Activated CD8-positive, alpha-beta memory T cell treated with anti-CD3 and anti-CD28 coated beads for 24 hours (primary cell): Measurements from ENCODE around the gene TCF20.

Source experiments
- DNase-seq: peaks from one replicate; pipeline ENCODE4 v3.0.0-alpha.2; 2020

TCF20 gene

DNA sequence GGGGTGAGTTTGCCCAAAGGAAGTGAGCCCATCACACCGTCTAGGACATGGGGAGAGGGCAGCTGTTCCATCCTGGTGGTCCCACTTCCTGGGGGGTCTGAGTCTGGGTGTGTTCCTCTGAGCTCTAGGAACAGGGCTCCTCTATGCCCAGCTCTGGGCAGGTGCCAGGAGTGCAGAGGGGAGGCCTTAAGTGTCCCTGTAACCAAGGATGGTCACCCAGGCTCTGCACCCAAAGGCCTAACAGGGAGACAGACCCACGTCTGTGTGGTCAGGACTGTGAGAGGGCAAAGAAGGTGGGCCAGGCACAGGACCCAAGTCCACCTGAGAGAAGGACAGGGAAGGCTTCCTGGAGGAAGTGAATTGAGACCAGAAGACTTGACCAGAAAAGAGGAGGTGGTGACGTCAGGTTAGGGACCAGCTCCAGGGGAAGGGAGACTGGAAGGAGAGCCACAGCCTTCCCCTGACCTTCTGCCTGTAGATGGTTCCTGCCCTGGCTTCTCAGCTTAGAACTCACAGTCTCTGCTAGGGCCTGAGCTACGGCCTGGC, 11.3 kb upstream of the TCF20 start:
- no peak for DNase-seq

DNA sequence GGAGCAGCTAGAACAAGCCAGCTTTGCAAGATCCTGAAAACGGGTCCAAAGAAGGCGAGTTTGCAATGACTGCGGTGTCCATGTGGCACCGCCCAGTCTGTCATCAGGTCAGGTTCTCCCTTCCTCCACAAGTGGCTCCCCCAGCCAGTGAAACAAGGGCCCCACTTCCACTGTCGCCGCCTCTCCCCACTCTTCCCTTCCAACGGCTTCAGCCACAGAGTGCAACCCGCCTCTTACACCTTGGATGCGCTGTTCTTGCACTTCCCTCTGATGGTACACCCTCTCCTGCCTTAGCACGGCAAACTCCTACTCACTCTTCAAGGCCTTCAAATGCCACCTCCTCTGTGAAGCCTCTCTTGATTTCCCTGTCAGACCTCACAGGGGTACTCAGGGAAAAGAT, 10.8 kb upstream of the TCF20 start:
- no peak for DNase-seq

DNA sequence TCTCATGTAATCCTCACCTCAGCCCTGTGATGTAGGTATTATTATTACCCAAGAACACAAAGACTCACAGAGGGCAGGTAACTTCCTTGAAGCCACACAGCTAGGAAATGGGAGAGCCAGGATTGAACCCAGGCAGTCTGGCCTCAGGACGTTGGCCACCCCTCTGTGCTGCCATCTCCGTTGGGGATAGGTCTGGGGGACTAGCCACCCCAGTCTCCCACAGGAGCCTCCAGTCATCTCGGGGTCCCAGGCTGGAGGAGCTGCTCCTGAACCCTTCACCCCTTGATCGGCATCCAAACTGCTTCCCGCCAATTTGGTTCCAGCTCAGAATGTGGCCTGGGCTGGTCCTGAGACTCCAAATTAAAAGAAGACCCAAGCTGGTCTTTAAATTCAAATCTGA, 10.4 kb upstream of the TCF20 start:
- DNase-seq, result no peak

DNA sequence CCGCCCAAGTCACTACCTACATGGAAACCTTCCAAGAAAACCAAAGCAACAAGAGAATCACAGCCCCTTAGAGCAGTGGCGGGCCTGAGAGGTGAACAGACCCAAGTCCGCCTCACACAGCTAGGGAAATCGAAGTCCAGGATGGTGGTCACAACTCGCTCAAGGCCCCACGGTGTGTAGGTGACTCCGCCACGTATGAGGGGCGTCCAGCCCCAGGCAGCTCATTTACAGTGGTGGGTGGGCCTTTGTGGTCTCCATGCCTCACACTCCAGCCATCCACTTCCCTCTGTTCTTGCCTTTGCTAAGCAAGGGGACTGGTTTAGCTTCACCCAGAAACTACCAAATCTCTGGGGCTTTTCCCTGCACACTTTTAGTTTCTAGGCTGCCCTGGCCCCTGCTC, 9.7 kb upstream of the TCF20 start:
- DNase-seq, result no peak

DNA sequence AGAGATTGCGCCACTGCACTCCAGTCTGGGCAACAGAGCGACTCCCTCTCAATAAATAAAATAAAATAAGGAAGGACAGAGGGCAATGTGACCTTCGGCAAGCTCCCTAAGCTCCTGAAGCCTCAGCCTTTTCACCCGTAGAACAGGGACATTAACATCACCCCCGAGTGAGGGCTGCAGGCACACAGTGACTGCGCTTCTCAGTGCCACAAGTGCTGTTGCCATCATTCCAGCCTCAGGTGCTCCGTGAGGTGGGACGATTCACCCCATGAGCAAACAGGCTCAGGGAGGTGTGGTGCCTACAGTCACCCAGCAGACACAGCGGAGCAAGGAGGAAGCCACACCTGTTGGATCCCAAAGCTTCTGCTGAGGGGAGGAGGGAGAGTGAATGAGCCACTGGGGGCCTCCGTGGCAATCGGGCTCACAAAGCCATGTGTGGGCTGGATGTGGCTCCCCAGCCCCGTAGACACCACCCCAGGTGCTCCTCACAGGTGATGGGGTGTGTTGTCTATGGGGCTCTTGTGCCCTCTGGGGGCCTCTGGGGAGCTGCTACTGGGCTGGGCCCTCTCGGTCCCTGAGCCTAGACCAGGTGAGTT, 9.1 kb upstream of the TCF20 start:
- no peak for DNase-seq

DNA sequence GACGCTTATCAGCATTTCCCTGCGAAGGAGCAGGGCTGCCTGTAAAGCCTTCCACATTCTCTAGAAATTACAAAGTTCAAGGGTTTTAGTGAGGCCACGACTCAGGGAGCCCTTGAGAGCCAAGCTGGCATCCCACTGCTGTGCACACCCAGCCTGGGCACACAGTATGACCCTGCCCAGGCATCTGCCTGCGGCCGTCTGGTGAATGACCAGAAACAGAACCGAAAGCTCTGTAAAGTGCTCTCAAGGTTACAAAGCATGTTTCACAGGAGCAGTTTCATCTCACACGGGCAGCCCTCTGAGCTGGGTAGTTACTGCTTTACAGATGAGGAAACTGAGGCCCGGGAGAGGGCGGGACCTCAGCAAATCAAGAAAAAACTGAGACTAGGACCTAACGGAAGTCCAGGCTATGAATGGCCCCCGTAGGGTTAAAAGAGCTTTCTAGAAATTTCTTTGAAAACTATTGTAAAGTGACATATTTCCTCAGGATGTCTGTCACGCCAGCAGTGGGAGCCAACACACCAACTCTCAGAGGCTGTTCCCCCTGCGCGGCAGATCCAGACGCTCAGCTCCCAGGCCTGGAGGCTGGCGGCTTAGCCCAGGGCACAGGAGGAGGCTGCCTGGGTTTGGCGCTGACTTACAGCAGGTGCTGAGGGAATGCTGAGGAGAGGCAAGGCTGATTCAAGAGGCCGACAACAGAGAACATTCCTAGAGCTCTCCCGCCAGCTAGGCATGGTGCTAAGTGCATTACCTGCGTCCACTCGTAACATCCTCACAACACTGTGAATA, 7.7 kb upstream of the TCF20 start:
- DNase-seq, result no peak

DNA sequence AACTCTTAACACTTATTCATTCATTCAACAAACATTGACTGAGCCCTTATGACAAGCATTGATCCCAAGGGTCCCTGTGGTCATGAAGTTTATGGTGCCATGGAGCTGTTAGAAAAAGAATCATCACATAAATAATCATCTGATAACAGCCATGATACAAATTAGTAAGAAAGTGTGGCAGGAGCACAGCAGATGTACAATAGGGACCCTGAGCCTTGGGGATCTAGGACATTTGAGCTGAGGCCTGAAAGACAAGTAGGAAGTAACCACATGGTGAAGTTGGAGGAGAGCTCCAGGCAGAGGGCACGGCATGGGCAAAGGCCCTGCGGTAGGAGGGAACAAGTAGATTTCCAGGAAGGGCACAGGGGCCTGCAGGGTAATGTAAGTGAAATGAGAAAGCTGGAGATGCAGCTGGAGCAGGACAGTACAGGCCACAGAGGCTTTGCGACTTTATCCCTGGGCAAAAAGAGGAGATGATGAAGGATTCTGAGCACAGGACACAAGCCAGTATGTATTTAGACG, 6.8 kb upstream of the TCF20 start:
- no peak for DNase-seq

DNA sequence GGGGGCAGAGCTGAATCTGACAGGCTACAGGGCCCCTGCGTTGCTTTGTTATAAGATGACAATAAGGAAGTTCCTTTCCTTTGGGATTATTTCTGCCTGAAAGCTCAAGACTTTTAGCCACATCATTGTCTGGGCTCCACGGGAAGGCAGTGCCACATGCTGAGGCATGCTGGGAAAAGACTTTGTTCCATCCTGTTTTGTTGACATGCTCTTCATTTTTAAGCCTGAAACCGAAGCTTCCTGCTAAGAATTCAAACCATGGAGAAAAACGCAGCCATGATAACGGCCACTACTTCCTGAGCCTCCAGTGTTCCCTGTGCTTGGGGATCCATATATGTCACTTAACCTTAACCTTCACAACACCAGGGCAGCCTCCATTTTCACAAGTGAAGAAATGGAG, 5.5 kb upstream of the TCF20 start:
- DNase-seq, result no peak

DNA sequence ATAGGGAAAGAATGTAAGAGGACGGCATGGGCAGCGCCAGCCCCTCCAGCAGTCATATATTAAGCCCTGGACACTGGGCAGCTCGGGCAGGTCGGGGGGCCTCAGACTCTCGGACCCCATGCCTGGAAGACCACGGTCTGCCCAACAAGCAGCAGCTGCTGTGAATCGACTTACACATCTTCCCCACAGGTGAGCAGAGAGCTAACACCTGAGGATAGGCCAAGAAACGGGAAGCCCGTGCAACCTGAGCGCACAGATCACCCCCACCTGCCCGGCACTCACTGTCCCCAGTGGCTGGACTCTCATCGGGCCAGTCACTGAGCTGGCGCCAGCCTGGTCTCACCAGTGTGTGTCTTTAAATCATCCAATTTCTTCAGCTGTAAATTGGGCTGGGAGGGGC, 4.7 kb upstream of the TCF20 start:
- DNase-seq, result no peak

DNA sequence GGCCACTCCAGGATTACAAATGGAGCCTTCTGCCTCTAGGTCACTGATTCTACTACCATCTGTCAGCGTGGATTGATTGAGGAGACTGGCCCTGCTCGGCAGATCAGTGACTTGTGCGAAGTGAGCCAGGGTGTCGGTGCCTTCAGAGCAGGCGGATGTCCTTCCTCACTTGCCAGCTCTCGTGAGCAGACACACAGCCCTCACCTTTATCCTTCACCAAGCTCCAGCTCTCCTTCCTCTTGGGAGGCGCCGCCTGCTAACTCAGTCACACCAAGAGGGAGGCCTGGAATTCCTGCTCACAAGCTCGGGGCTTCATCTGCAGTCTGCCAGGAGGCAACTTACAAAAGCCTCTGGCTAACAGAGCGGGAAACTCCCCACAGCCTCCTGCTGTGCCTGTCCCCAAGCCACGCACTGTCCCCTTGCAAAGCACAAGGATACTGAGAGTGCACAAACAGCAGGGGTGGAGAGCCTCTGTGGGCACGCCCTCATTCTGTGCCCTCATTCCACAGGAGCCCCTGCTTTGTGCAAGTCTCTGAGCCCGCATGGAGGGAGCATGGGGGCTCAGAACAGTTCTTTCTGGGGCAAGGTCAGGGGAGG, 3.5 kb upstream of the TCF20 start:
- DNase-seq, result no peak

DNA sequence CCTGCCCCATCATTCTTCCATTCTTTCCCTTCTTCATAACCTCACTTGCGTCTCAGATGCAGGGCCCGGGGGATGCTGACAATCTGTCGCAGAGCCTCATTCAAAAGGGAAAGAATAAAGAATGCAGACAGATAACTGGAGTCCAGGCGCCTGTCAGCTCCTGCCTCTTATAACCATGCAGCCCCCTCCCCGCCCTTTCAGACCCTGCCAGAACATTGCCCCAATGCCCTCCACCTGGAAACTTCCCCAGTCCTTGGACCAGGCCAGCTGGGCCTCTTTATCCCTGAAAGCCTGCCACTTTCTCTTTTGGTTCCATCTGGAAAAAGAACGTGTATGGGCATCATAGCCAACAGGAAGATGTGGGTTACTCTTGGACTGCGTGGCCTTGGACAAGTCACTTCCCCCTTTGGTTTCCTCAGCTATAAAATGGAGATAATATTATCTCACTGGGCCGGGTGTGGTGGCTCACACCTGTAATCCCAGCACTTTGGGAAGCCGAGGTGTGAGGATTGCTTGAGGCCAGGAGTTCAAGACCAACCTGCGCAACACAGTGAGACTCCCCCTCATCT, 2.1 kb upstream of the TCF20 start:
- no peak for DNase-seq

DNA sequence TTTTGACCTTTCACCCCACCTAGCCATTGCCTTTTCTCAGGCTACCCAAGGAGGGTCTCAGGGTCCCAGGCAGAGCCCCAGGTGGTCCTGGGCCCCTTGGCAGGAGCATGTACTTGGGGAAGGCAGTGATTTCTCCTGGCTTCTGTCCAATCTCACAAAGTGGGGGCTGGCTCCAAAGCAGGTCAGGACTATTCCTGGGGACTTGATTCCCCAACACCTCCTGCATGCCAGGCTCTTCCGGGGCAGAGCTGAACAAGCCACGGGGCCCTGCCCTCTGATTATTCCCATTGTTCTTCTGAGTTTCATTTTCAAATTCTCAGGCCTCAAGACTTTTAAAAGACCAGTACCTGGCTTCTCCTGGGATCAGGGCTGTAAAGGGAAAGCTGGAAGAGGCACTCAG, 1.5 kb upstream of the TCF20 start:
- DNase-seq, result no peak

DNA sequence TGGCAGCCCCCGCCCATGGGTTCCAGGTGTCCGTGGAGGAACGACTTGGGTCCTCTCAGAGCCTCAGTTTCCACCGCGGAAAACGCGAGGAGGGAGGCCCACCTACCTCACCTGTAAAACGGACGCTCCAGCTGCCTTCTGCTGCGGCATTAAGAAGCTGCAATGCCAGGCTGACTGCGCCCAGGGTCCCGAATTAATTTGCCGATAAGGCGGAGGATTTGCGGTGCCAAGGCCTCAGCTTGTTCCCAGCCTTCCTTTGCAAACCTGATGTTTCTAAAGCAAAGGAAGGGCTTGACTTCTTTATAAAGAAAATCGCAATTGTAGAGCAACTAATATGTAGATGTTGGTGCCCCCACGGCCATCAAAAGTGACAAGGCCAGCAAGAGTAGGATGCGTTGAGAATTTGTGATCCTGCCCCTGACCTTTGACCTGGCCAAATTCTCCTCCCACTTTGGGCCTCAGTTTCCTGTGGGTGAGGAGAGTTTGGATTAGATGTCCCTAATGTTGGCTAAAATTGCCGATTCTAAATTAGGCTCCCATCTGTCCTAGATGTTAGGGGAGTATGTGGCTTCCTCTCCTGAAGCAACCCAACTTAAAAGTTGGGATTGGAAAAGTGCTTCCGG, 849 bp upstream of the TCF20 start:
- DNase-seq, result no peak

DNA sequence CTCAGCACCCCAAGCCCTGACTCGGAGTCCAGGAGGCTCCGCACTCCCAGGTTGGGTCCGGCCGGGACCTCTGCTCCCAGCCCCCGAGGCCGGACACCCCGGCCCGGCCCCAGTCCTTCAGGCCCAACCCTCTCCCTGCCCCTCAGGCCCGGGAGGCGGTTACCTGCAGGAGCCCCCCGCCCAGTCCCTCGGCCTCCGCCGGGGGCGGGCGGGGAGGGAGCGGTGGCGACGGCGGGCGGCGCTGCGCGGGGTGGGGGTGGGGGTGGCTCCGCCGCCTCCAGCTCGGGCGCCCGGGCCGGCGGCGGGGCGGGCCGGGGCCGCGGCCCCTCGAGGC, 310 bp downstream of the TCF20 start:
- peak; percentile 81 for DNase-seq

DNA sequence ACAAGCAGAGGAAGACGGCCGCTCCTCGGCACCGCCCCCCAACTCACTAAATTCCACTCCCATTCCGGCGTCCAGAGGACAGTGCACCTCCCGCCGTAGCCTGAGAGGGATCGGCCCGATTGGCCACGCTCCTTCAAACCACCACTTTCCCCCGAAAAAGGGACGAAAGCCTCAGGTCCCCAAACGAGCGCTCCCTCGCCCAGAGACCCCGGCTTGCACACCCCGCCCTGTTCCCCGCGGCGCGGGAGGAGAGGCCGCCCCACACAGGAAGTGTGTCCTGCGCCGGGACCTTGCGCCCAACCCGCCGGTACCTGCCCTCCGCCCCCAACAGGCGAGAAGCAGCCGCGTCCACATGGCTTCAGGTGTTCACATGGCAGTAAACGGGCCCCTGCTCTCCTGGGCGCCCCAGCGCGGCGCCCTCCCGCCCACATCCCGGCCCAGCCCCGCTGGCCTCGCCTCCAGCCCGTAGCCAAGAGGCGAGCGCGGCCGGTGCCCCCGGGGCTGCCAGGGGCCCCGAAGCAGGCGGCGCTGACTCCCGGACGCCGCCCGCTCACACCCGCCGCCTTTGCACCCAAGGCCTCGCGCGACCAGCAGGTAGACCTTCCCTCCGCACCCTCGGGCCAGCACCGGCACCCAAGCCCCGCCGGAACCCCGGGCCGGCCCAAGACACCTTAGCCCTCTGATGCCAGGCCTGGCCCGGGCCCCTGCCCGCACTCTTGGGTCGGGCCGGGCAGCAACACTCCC, 849 bp downstream of the TCF20 start:
- DNase-seq, result peak; percentile 87

DNA sequence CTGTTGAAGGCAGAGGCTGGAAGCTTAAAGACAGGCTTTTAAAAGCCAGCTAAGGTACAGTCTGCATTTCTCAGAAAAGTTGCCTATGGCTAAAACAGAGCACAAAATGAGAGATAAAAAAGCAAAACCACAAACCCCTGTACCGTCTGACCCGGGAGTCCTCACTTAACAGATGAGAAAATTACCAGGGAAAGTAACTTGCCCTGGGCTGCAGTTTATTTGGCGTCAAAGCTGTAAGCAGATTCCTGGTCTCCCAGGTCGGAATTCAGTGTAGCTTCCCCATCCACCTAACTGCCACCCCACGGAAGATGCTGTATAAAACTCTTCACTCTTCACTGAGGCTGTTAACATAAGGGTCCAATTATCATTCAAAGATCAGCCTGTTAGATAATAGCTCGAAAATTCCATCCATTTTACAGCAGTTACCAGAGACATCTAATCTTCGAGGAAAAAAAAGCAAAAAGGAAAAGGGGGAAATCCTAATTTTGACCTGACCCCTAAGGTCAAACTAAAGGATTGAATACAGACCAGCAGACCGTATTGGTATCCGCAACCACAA, 1.5 kb downstream of the TCF20 start:
- DNase-seq, result no peak

DNA sequence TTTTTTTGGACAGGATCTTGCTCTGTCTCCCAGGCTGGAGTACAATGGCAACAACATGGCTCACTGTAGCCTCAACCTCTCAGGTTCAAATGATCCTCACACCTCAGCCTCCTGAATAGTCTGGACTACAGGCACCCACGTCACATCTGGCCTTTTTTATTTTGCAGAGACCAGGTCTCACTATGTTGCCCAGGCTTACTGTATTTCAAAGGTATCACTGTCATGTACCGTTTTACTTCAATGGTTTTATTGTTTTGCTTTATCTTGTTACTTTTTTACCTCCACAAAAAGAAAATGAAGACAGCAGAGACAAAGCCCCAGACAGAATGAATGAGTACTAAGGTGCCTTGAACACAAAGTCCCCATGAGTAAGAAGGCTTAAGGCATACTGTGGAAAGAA, 5.1 kb downstream of the TCF20 start:
- no peak for DNase-seq

DNA sequence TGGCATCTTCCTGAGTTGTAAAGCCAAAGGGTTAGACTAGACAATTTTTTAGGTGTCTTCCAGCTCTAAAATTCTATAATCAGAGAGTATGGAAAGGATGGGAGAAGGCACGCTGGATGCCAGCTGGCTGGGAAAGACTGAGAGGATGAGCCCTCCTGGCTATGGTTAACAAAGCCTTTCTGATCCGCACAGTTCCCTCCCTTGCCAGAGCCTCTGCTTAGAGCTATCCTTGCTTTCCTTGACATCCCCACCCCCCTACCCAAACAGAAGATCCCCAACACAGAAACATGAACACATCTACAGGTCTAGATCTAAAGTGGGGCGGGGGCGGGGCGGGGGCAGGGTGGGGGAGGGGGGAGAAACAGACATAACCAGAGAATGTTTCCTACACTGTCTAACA, 6.5 kb downstream of the TCF20 start:
- DNase-seq, result no peak

DNA sequence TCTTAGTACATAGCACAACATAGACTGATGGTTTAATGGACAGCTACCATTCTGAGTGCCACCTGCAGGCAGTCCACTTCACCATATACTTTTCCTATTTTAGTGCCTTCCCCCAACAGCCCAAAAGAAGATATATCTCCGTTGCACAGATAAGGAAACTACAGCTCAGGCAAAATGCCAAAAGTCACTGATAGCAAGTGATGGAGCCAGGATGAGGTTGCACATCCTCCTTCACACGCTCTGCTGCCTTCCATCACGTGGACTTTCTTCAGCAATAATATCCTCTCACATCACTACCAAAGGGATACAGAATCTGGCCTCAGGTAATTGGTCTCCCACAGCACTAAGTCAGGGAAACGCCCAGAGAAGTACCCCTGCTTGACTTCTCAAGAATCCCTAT, 7.5 kb downstream of the TCF20 start:
- no peak for DNase-seq

DNA sequence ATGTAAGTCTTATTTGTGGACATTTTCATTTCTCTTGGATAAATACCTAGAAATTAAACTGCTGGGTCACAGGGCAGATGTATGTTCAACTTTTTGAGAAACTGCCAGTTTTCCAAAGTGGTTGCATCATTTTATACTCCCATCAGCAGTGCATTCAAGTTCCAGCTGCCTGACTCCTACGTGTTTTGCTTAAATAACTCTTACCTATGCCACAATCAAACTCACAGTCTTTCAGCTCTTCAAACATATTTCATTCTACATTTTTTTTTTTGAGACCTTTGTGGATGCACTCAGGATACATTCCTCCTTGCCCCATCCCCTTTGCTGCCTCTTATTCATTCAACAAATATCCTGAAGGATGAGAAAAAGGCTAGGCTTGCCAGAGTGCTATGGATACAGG, 9.2 kb downstream of the TCF20 start:
- DNase-seq, result no peak

DNA sequence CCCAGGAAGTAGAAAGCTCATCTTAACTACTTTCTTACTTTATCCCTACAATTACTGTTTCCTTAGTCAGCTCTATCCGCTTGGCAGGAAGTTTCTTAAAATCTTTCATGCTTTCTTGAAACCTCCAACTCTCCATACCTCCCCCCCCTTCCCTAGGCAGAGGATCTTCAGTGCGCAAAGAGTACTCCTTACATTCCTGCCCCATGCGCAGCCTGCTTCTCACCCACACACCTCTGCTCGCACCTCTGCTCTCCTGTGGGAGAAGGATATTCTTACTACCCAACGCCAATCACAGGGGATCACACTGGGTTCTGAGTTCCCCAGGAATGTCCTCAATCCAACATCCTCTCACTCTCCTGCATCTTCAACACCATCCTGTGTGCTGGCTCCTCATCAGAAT, 12.3 kb downstream of the TCF20 start:
- no peak for DNase-seq

DNA sequence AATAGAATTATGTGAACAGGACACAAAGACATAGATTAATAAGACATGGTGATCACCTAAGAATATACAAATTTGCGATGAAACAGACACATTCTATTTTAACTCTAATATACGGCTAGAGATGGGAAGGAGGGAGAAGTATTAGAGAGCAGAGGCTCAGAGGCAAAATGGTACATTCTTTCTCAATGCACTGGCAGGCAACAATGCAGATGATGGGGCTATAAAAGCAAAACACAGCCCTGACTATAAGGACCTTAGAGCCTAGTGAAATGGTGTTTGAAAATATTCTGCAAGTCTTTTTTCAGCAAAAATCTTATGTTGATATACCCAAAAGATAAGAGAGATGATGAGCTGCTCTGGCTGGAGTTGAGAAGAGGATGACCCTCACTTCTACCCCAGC, 13.1 kb downstream of the TCF20 start:
- no peak for DNase-seq
